Measurements from ENCODE around the gene FGD5.

Gene FGD5

GRCh38 chr3:14773691-14774128 is 45.1 kb upstream of the FGD5 start:
- no peak for TF ChIP-seq CTCF (IDR thresholded peaks at IDR 0.05; ENCODE audit: low read length)
- TF ChIP-seq EZH2 (IDR thresholded peaks at IDR 0.05; ENCODE audit: borderline replicate concordance, low read length): no peak
- H4K20me1 ChIP-seq (ENCODE audit: insufficient read depth, low read length): no peaks in the 10 kb centered on the region
- no peak overlapping the region for H3K4me2 ChIP-seq (ENCODE audit: low read length)

GRCh38 chr3:14774431-14774830 is 44.3 kb upstream of the FGD5 start:
- Histone ChIP-seq H4K20me1 (ENCODE audit: insufficient read depth, low read length) (no peaks in the 10 kb centered on the region), H3K4me2 (ENCODE audit: low read length) (no peak overlapping the region), H3K4me1 (ENCODE audit: insufficient read depth, low read length, severe bottlenecking) (peaks cover 49% of the 10 kb centered on the region), H3K27ac (ENCODE audit: low read depth, low read length, poor library complexity, severe bottlenecking) (peak overlapping the region; percentile 62), H3K4me3 (ENCODE audit: low read depth, low read length, poor library complexity, severe bottlenecking) (no peak overlapping the region), H3K36me3 (ENCODE audit: insufficient read depth, low read length) (no peaks in the 10 kb centered on the region), H3F3A (ENCODE audit: insufficient read depth, low read length) (no peaks in the 10 kb centered on the region), H3K79me2 (ENCODE audit: insufficient read depth, low read length) (no peaks in the 10 kb centered on the region), H3K9ac (ENCODE audit: low read length) (no peak overlapping the region), H3K9me2 (ENCODE audit: low read depth, low read length) (no peaks in the 10 kb centered on the region), H3K9me3 (ENCODE audit: low read length) (0 out of 2 replicates have a peak, but pooled peaks cover 3% of the 10 kb centered on the region), H3K27me3 (ENCODE audit: insufficient read depth, low read length) (no peaks in the 10 kb centered on the region), H2AFZ (ENCODE audit: low read length) (no peak overlapping the region)
- TF ChIP-seq CTCF (IDR thresholded peaks at IDR 0.05; ENCODE audit: low read length): peak; percentile 44; the same call in 1 of the 2 replicates
- no peak for TF ChIP-seq EZH2 (IDR thresholded peaks at IDR 0.05; ENCODE audit: borderline replicate concordance, low read length)

More at GRCh38 chr3:14773691-14774128, 45.1 kb upstream of the FGD5 start:
- Histone ChIP-seq H3K27me3 (ENCODE audit: insufficient read depth, low read length) (no peaks in the 10 kb centered on the region), H3K9me2 (ENCODE audit: low read depth, low read length) (no peaks in the 10 kb centered on the region), H3K9ac (ENCODE audit: low read length) (no peak overlapping the region; the same call in 1 of the 2 replicates), H3K27ac (ENCODE audit: low read depth, low read length, poor library complexity, severe bottlenecking) (peak overlapping the region; percentile 62), H3K4me1 (ENCODE audit: insufficient read depth, low read length, severe bottlenecking) (peaks cover 56% of the 10 kb centered on the region), H3F3A (ENCODE audit: insufficient read depth, low read length) (no peaks in the 10 kb centered on the region), H3K36me3 (ENCODE audit: insufficient read depth, low read length) (no peaks in the 10 kb centered on the region), H3K9me3 (ENCODE audit: low read length) (0 out of 2 replicates have a peak, but pooled peaks cover 2% of the 10 kb centered on the region), H3K4me3 (ENCODE audit: low read depth, low read length, poor library complexity, severe bottlenecking) (no peak overlapping the region), H2AFZ (ENCODE audit: low read length) (no peak overlapping the region), H3K79me2 (ENCODE audit: insufficient read depth, low read length) (no peaks in the 10 kb centered on the region)

GRCh38 chr3:14775011-14775410 is 43.8 kb upstream of the FGD5 start:
- no peaks in the 10 kb centered on the region for H3K36me3 ChIP-seq (ENCODE audit: insufficient read depth, low read length)
- H3K4me3 ChIP-seq (ENCODE audit: low read depth, low read length, poor library complexity, severe bottlenecking): no peak overlapping the region

More at GRCh38 chr3:14775011-14775410, 43.8 kb upstream of the FGD5 start:
- Histone ChIP-seq H3K4me2 (ENCODE audit: low read length) (no peak overlapping the region), H3K9ac (ENCODE audit: low read length) (no peak overlapping the region), H3K9me2 (ENCODE audit: low read depth, low read length) (no peaks in the 10 kb centered on the region), H2AFZ (ENCODE audit: low read length) (no peak overlapping the region), H3K9me3 (ENCODE audit: low read length) (0 out of 2 replicates have a peak, but pooled peaks cover 3% of the 10 kb centered on the region), H3F3A (ENCODE audit: insufficient read depth, low read length) (no peaks in the 10 kb centered on the region), H3K27ac (ENCODE audit: low read depth, low read length, poor library complexity, severe bottlenecking) (peak overlapping the region; percentile 62), H3K4me1 (ENCODE audit: insufficient read depth, low read length, severe bottlenecking) (peaks cover 44% of the 10 kb centered on the region), H4K20me1 (ENCODE audit: insufficient read depth, low read length) (no peaks in the 10 kb centered on the region), H3K79me2 (ENCODE audit: insufficient read depth, low read length) (no peaks in the 10 kb centered on the region), H3K27me3 (ENCODE audit: insufficient read depth, low read length) (no peaks in the 10 kb centered on the region)
- TF ChIP-seq EZH2 (IDR thresholded peaks at IDR 0.05; ENCODE audit: borderline replicate concordance, low read length) (no peak), CTCF (IDR thresholded peaks at IDR 0.05; ENCODE audit: low read length) (no peak)
